ENCODE results near the gene ACOT13.
A peak's percentile ranks its signal among the peaks of the same experiment; 100 is the strongest.

DNA sequence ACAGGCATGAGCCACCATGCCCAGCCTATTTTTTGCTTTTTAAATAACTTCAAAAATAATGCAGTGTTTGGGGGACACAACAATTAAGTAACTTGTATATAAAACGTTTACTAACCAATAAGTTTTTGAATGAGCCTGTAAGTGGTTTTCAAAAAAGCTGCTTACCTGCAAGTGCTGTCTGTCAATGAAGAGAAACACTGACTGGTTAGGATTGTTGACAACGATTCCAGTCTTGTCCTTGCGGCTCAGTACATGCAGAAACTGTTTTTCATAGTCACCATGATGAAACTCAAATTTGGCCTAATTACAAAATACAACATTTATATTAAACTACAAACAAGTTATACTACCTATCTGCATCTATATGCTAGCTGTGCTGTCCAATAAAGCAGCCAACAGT lies 41.7 kb downstream of the ACOT13 start:
- TF ChIP-seq POLR2AphosphoS5 (IDR thresholded peaks at IDR 0.05; ENCODE audit: low read depth, low read length): 0 out of 2 replicates have a peak, but pooled peaks have one; percentile 33
- TF ChIP-seq, protein P1, sequence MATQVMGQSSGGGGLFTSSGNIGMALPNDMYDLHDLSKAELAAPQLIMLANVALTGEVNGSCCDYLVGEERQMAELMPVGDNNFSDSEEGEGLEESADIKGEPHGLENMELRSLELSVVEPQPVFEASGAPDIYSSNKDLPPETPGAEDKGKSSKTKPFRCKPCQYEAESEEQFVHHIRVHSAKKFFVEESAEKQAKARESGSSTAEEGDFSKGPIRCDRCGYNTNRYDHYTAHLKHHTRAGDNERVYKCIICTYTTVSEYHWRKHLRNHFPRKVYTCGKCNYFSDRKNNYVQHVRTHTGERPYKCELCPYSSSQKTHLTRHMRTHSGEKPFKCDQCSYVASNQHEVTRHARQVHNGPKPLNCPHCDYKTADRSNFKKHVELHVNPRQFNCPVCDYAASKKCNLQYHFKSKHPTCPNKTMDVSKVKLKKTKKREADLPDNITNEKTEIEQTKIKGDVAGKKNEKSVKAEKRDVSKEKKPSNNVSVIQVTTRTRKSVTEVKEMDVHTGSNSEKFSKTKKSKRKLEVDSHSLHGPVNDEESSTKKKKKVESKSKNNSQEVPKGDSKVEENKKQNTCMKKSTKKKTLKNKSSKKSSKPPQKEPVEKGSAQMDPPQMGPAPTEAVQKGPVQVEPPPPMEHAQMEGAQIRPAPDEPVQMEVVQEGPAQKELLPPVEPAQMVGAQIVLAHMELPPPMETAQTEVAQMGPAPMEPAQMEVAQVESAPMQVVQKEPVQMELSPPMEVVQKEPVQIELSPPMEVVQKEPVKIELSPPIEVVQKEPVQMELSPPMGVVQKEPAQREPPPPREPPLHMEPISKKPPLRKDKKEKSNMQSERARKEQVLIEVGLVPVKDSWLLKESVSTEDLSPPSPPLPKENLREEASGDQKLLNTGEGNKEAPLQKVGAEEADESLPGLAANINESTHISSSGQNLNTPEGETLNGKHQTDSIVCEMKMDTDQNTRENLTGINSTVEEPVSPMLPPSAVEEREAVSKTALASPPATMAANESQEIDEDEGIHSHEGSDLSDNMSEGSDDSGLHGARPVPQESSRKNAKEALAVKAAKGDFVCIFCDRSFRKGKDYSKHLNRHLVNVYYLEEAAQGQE (IDR thresholded peaks at IDR 0.05; ENCODE audit: insufficient read depth in 1 of 2, low read depth in 2 of 2, low read length in 2 of 2): no peak
